Caco-2 (cell line): Measurements from ENCODE around the gene MFSD6. TPM values are rescaled to one million over a fixed set of nuclear protein-coding genes. Genes with fewer than 3 reads are reported as not detected.

Source experiments
- BruUV-seq: library from RNA; stranded (reverse); fragments of 400-500 nt; replicated peaks from 2 replicates; lab custom pipeline; 2021; lab: Mats Ljungman, UMichigan
- CTCF ChIA-PET: fragments of 300-600 bp; sonication (Branson Sonifier 250); formaldehyde crosslinking; loops from one replicate; lab custom pipeline; 2022; ENCODE audit warnings: antibody characterized with exemption; lab: Charles Lee
- POLR2A ChIA-PET: fragments of 300-600 bp; sonication (Branson Sonifier 250); formaldehyde crosslinking; loops from one replicate; lab custom pipeline; 2022; ENCODE audit warnings: antibody characterized with exemption; lab: Charles Lee
- DNase-seq, 2 experiments: peaks; one replicate each; pipeline versions ENCODE4 v3.0.0 to v3.0.0-alpha.2; 2020 to 2022
- H3K27me3 ChIP-seq: replicated peaks from 2 replicates; pipeline ENCODE4 v1.6.0; 2011; ENCODE audit warnings: low read length; ENCODE audit not compliant: control insufficient read depth, insufficient read depth
- H3K36me3 ChIP-seq: 2 replicates; pipeline ENCODE4 v1.5.1; 2011; ENCODE audit warnings: low read length; ENCODE audit not compliant: control insufficient read depth, insufficient read depth
- H3K4me1 ChIP-seq: fragments of 250-450 bp; sonication (Bioruptor Pico); 2 replicates; pipeline ENCODE4 v1.5.1; 2020; ENCODE audit warnings: mild to moderate bottlenecking
- H3K4me3 ChIP-seq: 2 replicates; pipeline ENCODE4 v1.5.1; 2011; ENCODE audit warnings: low read depth, mild to moderate bottlenecking, control low read depth, low read length
- H3K9me3 ChIP-seq: fragments of 250-450 bp; sonication (Bioruptor Pico); 2 replicates; pipeline ENCODE4 v1.5.1; 2020; ENCODE audit warnings: mild to moderate bottlenecking, moderate library complexity
- H3K27ac Mint-ChIP-seq: one replicate; pipeline ENCODE4 v1.8.0; 2022; ENCODE audit warnings: mixed read lengths; ENCODE audit not compliant: unreplicated experiment
- H3K27me3 Mint-ChIP-seq: one replicate; pipeline ENCODE4 v1.8.0; 2022; ENCODE audit warnings: mixed read lengths; ENCODE audit not compliant: insufficient read depth, unreplicated experiment
- H3K36me3 Mint-ChIP-seq: one replicate; pipeline ENCODE4 v1.8.0; 2022; ENCODE audit warnings: mild to moderate bottlenecking, mixed read lengths; ENCODE audit not compliant: insufficient read depth, unreplicated experiment
- H3K4me1 Mint-ChIP-seq: one replicate; pipeline ENCODE4 v1.8.0; 2022; ENCODE audit warnings: low read depth, mixed read lengths; ENCODE audit not compliant: unreplicated experiment
- H3K4me3 Mint-ChIP-seq: one replicate; pipeline ENCODE4 v1.8.0; 2022; ENCODE audit warnings: mild to moderate bottlenecking, moderate library complexity, mixed read lengths; ENCODE audit not compliant: unreplicated experiment
- H3K9me3 Mint-ChIP-seq: one replicate; pipeline ENCODE4 v1.8.0; 2022; ENCODE audit warnings: mixed read lengths; ENCODE audit not compliant: unreplicated experiment
- CTCF ChIP-seq, 2 experiments: fragments of 200-600 bp in 1 of 2; IDR thresholded peaks; 1 replicate in 1 of 2; 2 replicates in 1 of 2; pipeline versions ENCODE4 v1.5.1 to v1.8.0; 2011 to 2022; ENCODE audit warnings: antibody characterized with exemption in 1 of 2, control low read depth in 1 of 2, inconsistent platforms in 1 of 2, low read depth in 1 of 2, low read length in 1 of 2, mild to moderate bottlenecking in 1 of 2, moderate library complexity in 1 of 2; ENCODE audit not compliant: insufficient read depth in 1 of 2, severe bottlenecking in 1 of 2, unreplicated experiment in 1 of 2
- intact Hi-C: fragments of 100-400 bp; cut with micrococcal nuclease; formaldehyde crosslinking; loops from one replicate; pipeline ENCODE4 v1.10.0; 2022; ENCODE audit not compliant: unreplicated experiment
- total RNA-seq: library from RNA; stranded (reverse); gene quantifications from 2 replicates; pipeline ENCODE4 v1.2.3, GENCODE V29; 2022

Gene MFSD6
- total RNA-seq, 1 experiment from 2014 or later: 11.1 TPM

- Histone ChIP-seq H3K9me3 (peaks cover 24% of the 10 kb centered on the region), H3K4me1 (peaks cover 21% of the 10 kb centered on the region), H3K4me3 (peak overlapping the region; percentile 72), H3K27me3 (no peaks in the 10 kb centered on the region), H3K36me3 (no peaks in the 10 kb centered on the region)
- ChIA-PET POLR2A (no interaction called here), CTCF (no interaction called here)
- no peak for TF ChIP-seq CTCF (IDR thresholded peaks at IDR 0.05; ENCODE audit: insufficient read depth in 1 of 2, low read depth in 1 of 2, low read length in 1 of 2, severe bottlenecking in 1 of 2, unreplicated experiment in 1 of 2)
- intact Hi-C loops: no loop called here
- H3K4me1 Mint-ChIP-seq: peaks cover 14% of the 10 kb centered on the region
- H3K9me3 Mint-ChIP-seq: peaks cover 25% of the 10 kb centered on the region
- DNase-seq: no peak
- peaks cover 25% of the 10 kb centered on the region for H3K36me3 Mint-ChIP-seq
- H3K4me3 Mint-ChIP-seq: peak overlapping the region; percentile 81
- H3K27me3 Mint-ChIP-seq: no peaks in the 10 kb centered on the region
- no TSS peak for BruUV-seq
- peak overlapping the region; percentile 35 for H3K27ac Mint-ChIP-seq
Measured at GRCh38 chr2:190535586-190535985, 127.4 kb downstream of the MFSD6 start.

- H3K4me1 Mint-ChIP-seq: peaks cover 13% of the 10 kb centered on the region
- ChIA-PET POLR2A (no interaction called here), CTCF (no interaction called here)
- intact Hi-C loops: no loop called here
- Histone ChIP-seq H3K9me3 (peaks cover 35% of the 10 kb centered on the region), H3K4me1 (0 out of 2 replicates have a peak, but pooled peaks cover 2% of the 10 kb centered on the region), H3K36me3 (no peaks in the 10 kb centered on the region), H3K4me3 (no peak overlapping the region), H3K27me3 (no peaks in the 10 kb centered on the region)
- H3K4me3 Mint-ChIP-seq: no peak overlapping the region
- no peaks in the 10 kb centered on the region for H3K27me3 Mint-ChIP-seq
- DNase-seq: no peak
- TF ChIP-seq CTCF (IDR thresholded peaks at IDR 0.05; ENCODE audit: insufficient read depth in 1 of 2, low read depth in 1 of 2, low read length in 1 of 2, severe bottlenecking in 1 of 2, unreplicated experiment in 1 of 2): no peak
- no peak overlapping the region for H3K27ac Mint-ChIP-seq
- H3K9me3 Mint-ChIP-seq: peaks cover 46% of the 10 kb centered on the region
- peaks cover 26% of the 10 kb centered on the region for H3K36me3 Mint-ChIP-seq
- no TSS peak for BruUV-seq
Measured at GRCh38 chr2:190537765-190538164, 129.6 kb downstream of the MFSD6 start.

- Mint-ChIP-seq H3K4me1 (peaks cover 16% of the 10 kb centered on the region), H3K36me3 (peaks cover 26% of the 10 kb centered on the region), H3K27me3 (no peaks in the 10 kb centered on the region), H3K4me3 (no peak overlapping the region), H3K9me3 (peaks cover 51% of the 10 kb centered on the region), H3K27ac (no peak overlapping the region)
- no peak for DNase-seq
- TF ChIP-seq CTCF (IDR thresholded peaks at IDR 0.05; ENCODE audit: insufficient read depth in 1 of 2, low read depth in 1 of 2, low read length in 1 of 2, severe bottlenecking in 1 of 2, unreplicated experiment in 1 of 2): no peak
- CTCF ChIA-PET: no interaction called here
- Histone ChIP-seq H3K27me3 (no peaks in the 10 kb centered on the region), H3K9me3 (peaks cover 35% of the 10 kb centered on the region), H3K4me1 (no peaks in the 10 kb centered on the region), H3K4me3 (no peak overlapping the region), H3K36me3 (no peaks in the 10 kb centered on the region)
- BruUV-seq: no TSS peak
- intact Hi-C loops: no loop called here
- POLR2A ChIA-PET: no interaction called here
Measured at GRCh38 chr2:190538201-190538600, 130.0 kb downstream of the MFSD6 start.
